SK-N-SH (cell line): ENCODE data around the gene B3GNT4. TPM values are rescaled to one million over a fixed set of nuclear protein-coding genes. Genes with fewer than 3 reads are reported as not detected.

Experiments
- CTCF ChIA-PET: fragments of 300-600, 350-600 bp; formaldehyde crosslinking; extraction: SDS; loops from one replicate; lab custom pipeline; 2021; lab: Yijun Ruan, JAX
- POLR2A ChIA-PET: fragments of 350-600 bp; sonication (Branson Sonifier 250); formaldehyde crosslinking; extraction: SDS; loops from one replicate; lab custom pipeline; 2020; ENCODE audit warnings: antibody characterized with exemption, inconsistent platforms; lab: Yijun Ruan, JAX
- DNase-seq: peaks from one replicate; pipeline ENCODE4 v3.0.0; 2012
- H2AFZ ChIP-seq: fragments of 200-600 bp; sonication (generic); 2 replicates; pipeline ENCODE4 v1.8.1; 2016; ENCODE audit warnings: antibody characterized with exemption, mild to moderate bottlenecking, low read depth
- H3F3A ChIP-seq: fragments of 200-600 bp; sonication (generic); replicated peaks from 2 replicates; pipeline ENCODE3; 2016; ENCODE audit warnings: antibody characterized with exemption, mild to moderate bottlenecking; ENCODE audit not compliant: insufficient read depth
- H3K27ac ChIP-seq, 2 experiments: fragments of 200-500 bp in 1 of 2; fragments of 200-600 bp in 1 of 2; sonication (Bioruptor generic) in 1 of 2; sonication (generic), shearing (Covaris generic) in 1 of 2; 2 replicates each; pipeline versions ENCODE4 v1.5.1 to v1.6.1; 2014 to 2016; ENCODE audit warnings: low read depth in 2 of 2, inconsistent platforms in 1 of 2, low read length in 1 of 2, mild to moderate bottlenecking in 1 of 2, mixed read lengths in 1 of 2
- H3K27me3 ChIP-seq: fragments of 200-600 bp; sonication (generic), shearing (Covaris generic); 2 replicates; pipeline ENCODE4 v1.6.1; 2016; ENCODE audit warnings: mixed run types; ENCODE audit not compliant: insufficient read depth
- H3K36me3 ChIP-seq, 2 experiments: fragments of 200-500 bp in 1 of 2; fragments of 200-600 bp in 1 of 2; sonication (Bioruptor generic) in 1 of 2; sonication (generic) in 1 of 2; replicated peaks in 1 of 2; 2 replicates each; pipeline versions ENCODE3 to v1.5.1; 2014 to 2016; ENCODE audit warnings: low read length in 1 of 2, mild to moderate bottlenecking in 1 of 2; ENCODE audit not compliant: insufficient read depth in 2 of 2, control insufficient read depth in 1 of 2
- H3K4me1 ChIP-seq, 2 experiments: fragments of 200-500 bp in 1 of 2; fragments of 200-600 bp in 1 of 2; sonication (Bioruptor generic) in 1 of 2; sonication (generic), shearing (Covaris generic) in 1 of 2; 2 replicates each; pipeline versions ENCODE4 v1.5.1 to v1.6.1; 2014 to 2016; ENCODE audit warnings: low read depth in 1 of 2, low read length in 1 of 2, mixed run types in 1 of 2; ENCODE audit not compliant: insufficient read depth in 2 of 2, control insufficient read depth in 1 of 2
- H3K4me2 ChIP-seq: fragments of 200-600 bp; sonication (generic), shearing (Covaris generic); 2 replicates; pipeline ENCODE4 v1.6.1; 2017; ENCODE audit warnings: mixed run types
- H3K4me3 ChIP-seq, 2 experiments: fragments of 200-500 bp in 1 of 2; fragments of 200-600 bp in 1 of 2; sonication (Bioruptor generic) in 1 of 2; sonication (generic), shearing (Covaris generic) in 1 of 2; 2 replicates each; pipeline versions ENCODE4 v1.5.1 to v1.8.1; 2014 to 2016; ENCODE audit warnings: low read depth in 2 of 2, inconsistent platforms in 1 of 2, low read length in 1 of 2, mild to moderate bottlenecking in 1 of 2, mixed read lengths in 1 of 2, moderate library complexity in 1 of 2
- H3K79me2 ChIP-seq: fragments of 200-600 bp; sonication (generic); 2 replicates; pipeline ENCODE4 v1.8.1; 2017; ENCODE audit warnings: mild to moderate bottlenecking; ENCODE audit not compliant: insufficient read depth
- H3K9ac ChIP-seq: fragments of 200-600 bp; sonication (generic); 2 replicates; pipeline ENCODE4 v1.6.1; 2017; ENCODE audit warnings: mixed run types
- H3K9me2 ChIP-seq: fragments of 200-600 bp; sonication (generic); 2 replicates; pipeline ENCODE4 v1.6.1; 2017; ENCODE audit warnings: mixed run types
- H3K9me3 ChIP-seq: fragments of 200-600 bp; sonication (generic); 2 replicates; pipeline ENCODE4 v1.6.1; 2017; ENCODE audit warnings: mixed run types, mild to moderate bottlenecking, moderate library complexity
- H4K20me1 ChIP-seq: fragments of 200-600 bp; sonication (generic); 2 replicates; pipeline ENCODE4 v1.6.1; 2017; ENCODE audit warnings: mild to moderate bottlenecking, mixed run types; ENCODE audit not compliant: insufficient read depth
- ELF1 ChIP-seq: IDR thresholded peaks from 2 replicates; pipeline ENCODE4 v1.4.0; 2012
- GABPA ChIP-seq: IDR thresholded peaks from 2 replicates; pipeline ENCODE4 v1.4.0; 2012; ENCODE audit warnings: low read depth, mild to moderate bottlenecking
- GATA2 ChIP-seq: sonication (generic); formaldehyde crosslinking; IDR thresholded peaks from 2 replicates; pipeline ENCODE4 v1.5.0; 2020; ENCODE audit warnings: mild to moderate bottlenecking, missing genetic modification reagents
- IRF3 ChIP-seq: fragments of 150-350 bp; IDR thresholded peaks from 2 replicates; pipeline ENCODE4 v1.6.1; 2016; ENCODE audit warnings: mild to moderate bottlenecking, low read depth, low read length
- MEF2A ChIP-seq: IDR thresholded peaks from 2 replicates; pipeline ENCODE4 v1.4.0; 2012; ENCODE audit warnings: low read depth, borderline replicate concordance
- NFIC ChIP-seq: IDR thresholded peaks from 2 replicates; pipeline ENCODE4 v1.4.0; 2012; ENCODE audit warnings: borderline replicate concordance
- NRF1 ChIP-seq: IDR thresholded peaks from 2 replicates; pipeline ENCODE4 v1.6.1; 2012; ENCODE audit warnings: low read depth, mild to moderate bottlenecking, low read length
- RCOR1 ChIP-seq: fragments of 150-350 bp; IDR thresholded peaks from 2 replicates; pipeline ENCODE4 v1.6.1; 2017; ENCODE audit warnings: antibody characterized with exemption, low read length
- RFX5 ChIP-seq: IDR thresholded peaks from 2 replicates; pipeline ENCODE4 v1.6.1; 2012; ENCODE audit warnings: mild to moderate bottlenecking, improper control_type of control experiment, low read length
- SMC3 ChIP-seq: IDR thresholded peaks from 2 replicates; pipeline ENCODE4 v1.6.1; 2012; ENCODE audit warnings: low read depth, low read length, improper control_type of control experiment
- TAF1 ChIP-seq: IDR thresholded peaks from 2 replicates; pipeline ENCODE4 v1.6.1; 2012; ENCODE audit warnings: low read depth, mild to moderate bottlenecking, low read length, moderate library complexity, borderline replicate concordance
- TCF12 ChIP-seq: IDR thresholded peaks from 2 replicates; pipeline ENCODE4 v1.4.0; 2012
- WGBS: methylation state at CpG from one replicate; pipeline ENCODE4 v1.1.6; 2017; ENCODE audit warnings: low lambda C conversion rate; 5-methylcytosine and 5-hydroxymethylcytosine counted together
- polyA plus RNA-seq, 3 experiments: library from polyadenylated mRNA; depleted of rRNA; stranded (reverse); fragments of >200 nt; gene quantifications; 2 replicates each; pipeline ENCODE4 v1.2.3, GENCODE V29; 2012
- TF ChIP-seq, protein P1 (sequence below): IDR thresholded peaks from 2 replicates; pipeline ENCODE4; 2012

B3GNT4 gene
- polyA plus RNA-seq, 1 of the 3 experiments (the other 2 are of a cell fraction): 0.81 TPM

DNA sequence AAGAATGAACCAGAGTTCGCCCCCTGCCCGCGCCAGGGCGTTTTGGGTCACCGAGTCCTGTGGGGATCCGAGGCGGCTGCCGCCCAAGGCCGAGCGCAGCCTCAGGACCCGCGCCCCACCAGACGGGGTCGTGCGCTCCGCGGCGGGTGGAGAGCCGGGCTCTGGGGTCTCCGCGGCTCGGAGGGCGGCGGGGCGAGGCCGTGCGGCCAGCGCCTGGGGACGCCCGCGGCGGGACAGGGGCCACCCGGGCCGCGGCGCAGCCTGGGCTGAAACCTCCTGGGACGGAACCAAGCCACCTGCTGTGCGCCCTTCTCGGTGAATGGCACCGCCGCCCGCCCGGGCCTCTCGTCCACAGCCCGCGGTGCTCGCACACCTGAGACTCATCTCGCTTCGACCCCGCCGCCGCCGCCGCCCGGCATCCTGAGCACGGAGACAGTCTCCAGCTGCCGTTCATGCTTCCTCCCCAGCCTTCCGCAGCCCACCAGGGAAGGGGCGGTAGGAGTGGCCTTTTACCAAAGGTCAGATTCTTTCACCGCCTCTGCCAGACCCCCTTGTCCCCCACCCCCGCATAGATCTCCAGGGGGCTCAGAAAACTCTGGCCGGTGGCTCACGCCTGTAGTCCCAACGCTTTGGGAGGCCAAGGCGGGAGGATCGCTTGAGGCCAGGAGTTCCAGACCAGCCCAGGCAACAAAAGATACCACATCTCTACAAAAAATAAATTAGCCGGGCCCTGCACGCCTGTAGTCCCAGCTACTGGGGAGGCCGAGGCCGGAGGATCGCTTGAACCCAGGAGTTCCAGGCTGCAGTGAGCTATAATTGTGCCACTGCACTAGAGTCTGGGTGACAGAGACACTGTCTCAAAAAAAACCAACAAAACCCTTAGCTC, 901 bp downstream of the B3GNT4 start:
- Histone ChIP-seq H3F3A (peaks cover 18% of the 10 kb centered on the region), H3K4me3 (peak overlapping the region; percentile 55 to 69), H3K4me1 (peaks cover 0 to 27% of the 10 kb centered on the region in 2 experiments; a peak in 2 of 4 replicates), H3K9me2 (no peaks in the 10 kb centered on the region), H3K27me3 (no peaks in the 10 kb centered on the region), H3K9me3 (no peaks in the 10 kb centered on the region), H3K27ac (no peak overlapping the region), H3K4me2 (peak overlapping the region; percentile 82), H4K20me1 (0 out of 2 replicates have a peak, but pooled peaks cover 4% of the 10 kb centered on the region), H3K36me3 (peaks cover 9 to 26% of the 10 kb centered on the region in 2 experiments), H2AFZ (peak overlapping the region; percentile 52; the same call in 1 of the 2 replicates), H3K9ac (no peak overlapping the region), H3K79me2 (no peaks in the 10 kb centered on the region)
- TF ChIP-seq NRF1 (no peak), NFIC (no peak), ELF1 (no peak), MEF2A (no peak), GABPA (no peak), IRF3 (no peak)
- DNase-seq: peak; percentile 68
- POLR2A ChIA-PET: interaction anchor here (0.9 to 3.4 kb wide), 5 partner anchors 9 to 49 kb away, joined by 4 to 14 read pairs (median 4); partner anchors contain the start of gene DIABLO
- CTCF ChIA-PET: interaction anchor here (0.6 to 5.7 kb wide), 4 partner anchors 12 to 151 kb away, joined by 3 to 30 read pairs (median 18); no protein-coding TSS in a partner anchor
- WGBS: 62% methylated on average over 30 of the region's 71 CpGs

DNA sequence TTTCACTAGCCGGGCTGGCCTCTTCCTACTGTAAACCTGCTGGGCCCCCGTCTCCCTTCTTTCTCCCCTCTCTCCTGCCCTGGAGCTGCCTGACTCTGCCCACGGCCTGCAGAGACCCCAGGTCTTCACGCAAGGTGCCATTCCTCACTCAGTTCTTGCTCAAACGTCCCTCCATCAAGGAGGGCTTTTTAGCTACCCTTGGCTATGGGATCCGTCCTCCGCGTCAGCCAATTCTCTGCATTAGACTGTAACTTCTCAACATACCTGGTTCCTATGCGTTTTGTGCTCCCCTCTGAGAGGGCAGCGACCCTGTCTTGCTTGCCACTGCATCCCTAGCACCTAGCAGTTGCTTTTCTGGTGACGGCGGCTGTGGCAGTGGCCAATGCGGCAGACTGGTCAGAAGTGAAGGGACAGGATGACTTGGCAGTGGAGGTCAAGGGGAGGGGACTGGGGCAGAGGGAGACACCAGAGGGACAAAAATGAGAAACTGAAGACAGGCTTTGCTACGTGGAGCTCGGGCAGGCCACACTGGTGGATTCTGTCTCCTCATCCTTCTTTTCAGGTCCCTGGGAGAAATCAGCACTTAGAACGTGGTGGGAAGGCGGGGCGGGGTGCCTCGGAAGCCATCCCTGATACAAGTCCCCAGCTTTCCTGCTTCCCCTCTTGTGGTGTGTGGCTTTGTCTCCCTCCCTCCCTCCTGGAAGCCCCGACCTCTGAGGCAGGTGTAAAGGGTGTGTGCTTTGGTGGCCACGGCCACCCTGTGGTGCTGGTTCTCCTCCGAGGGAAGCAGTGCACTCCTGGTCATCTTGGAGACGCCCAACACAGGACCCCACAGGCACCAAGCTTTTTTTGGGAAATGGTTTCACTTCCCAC, 1.8 kb downstream of the B3GNT4 start:
- POLR2A ChIA-PET: interaction anchor here (0.9 to 3.4 kb wide), 5 partner anchors 8 to 50 kb away, joined by 4 to 14 read pairs (median 4); partner anchors contain the start of gene DIABLO
- no peak overlapping the region for H2AFZ ChIP-seq
- no peaks in the 10 kb centered on the region for H3K9me2 ChIP-seq
- DNase-seq: no peak
- H3K4me3 ChIP-seq: no peak overlapping the region
- H4K20me1 ChIP-seq: 0 out of 2 replicates have a peak, but pooled peaks cover 4% of the 10 kb centered on the region
- H3K9ac ChIP-seq: no peak overlapping the region
- no peaks in the 10 kb centered on the region for H3K9me3 ChIP-seq
- H3K4me1 ChIP-seq: peaks cover 0 to 27% of the 10 kb centered on the region in 2 experiments; a peak in 2 of 4 replicates
- peaks cover 25% of the 10 kb centered on the region for H3F3A ChIP-seq
- 91% methylated on average over 19 of the region's 23 CpGs for WGBS
- no peak overlapping the region for H3K27ac ChIP-seq
- TF ChIP-seq TAF1 (no peak), NRF1 (no peak), RFX5 (no peak), TCF12 (no peak), RCOR1 (no peak), SMC3 (no peak), ELF1 (no peak), GATA2 (CRISPR knock-in tag) (no peak)
- TF ChIP-seq, protein P1, sequence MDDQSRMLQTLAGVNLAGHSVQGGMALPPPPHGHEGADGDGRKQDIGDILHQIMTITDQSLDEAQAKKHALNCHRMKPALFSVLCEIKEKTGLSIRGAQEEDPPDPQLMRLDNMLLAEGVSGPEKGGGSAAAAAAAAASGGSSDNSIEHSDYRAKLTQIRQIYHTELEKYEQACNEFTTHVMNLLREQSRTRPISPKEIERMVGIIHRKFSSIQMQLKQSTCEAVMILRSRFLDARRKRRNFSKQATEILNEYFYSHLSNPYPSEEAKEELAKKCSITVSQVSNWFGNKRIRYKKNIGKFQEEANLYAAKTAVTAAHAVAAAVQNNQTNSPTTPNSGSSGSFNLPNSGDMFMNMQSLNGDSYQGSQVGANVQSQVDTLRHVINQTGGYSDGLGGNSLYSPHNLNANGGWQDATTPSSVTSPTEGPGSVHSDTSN: no peak
- no peak overlapping the region for H3K4me2 ChIP-seq
- no peaks in the 10 kb centered on the region for H3K79me2 ChIP-seq
- peaks cover 18 to 33% of the 10 kb centered on the region in 2 experiments for H3K36me3 ChIP-seq
- CTCF ChIA-PET: interaction anchor here (0.6 to 5.7 kb wide), 4 partner anchors 11 to 150 kb away, joined by 3 to 27 read pairs (median 8); no protein-coding TSS in a partner anchor
- H3K27me3 ChIP-seq: no peaks in the 10 kb centered on the region
